ENCODE data around the gene ANKRD45.
"Not testable (repeated sequence)": the region's sequence is repeated elsewhere in the genome, so short reads cannot be mapped to it uniquely, and the experiment has no call there.

DNA sequence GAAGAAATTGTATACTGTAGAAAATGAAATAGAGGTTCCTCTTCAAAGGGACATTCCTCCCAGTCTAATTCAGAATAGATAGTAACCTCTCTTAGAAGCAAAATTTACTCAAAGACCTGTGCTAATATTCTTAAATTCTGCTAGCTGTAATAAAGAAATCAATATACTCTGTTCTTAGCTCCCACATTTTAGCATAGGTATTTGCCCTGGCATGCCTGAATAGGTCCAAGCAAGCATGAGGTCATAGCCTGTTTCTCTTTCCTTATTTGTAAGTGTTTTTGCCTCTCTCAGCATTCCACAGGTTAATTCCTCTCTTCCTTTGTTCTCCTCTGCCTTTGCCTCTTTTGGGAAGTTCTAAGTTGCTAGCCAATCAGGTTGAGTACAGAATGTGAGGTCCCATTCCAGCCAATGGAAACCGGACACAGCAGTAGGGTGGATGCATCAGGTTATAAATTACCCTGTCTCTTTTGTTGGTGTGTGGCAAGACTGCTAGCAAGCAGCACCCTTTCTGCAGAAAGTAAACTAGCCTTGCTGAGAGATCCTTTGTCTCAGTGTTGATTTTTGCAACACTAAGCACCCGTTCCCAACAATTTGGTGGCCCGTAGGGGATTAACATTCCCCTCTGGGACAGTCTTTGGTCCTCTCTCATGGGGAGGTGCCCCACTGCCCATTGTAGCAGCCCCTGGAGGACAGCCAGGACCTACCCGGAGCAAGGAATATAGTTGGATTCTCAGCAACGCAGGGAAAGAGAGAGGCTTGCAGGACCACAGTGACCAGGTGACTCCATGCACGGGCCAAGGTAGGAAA lies 32.2 kb downstream of the ANKRD45 start:
- TF ChIP-seq EZH2 (IDR thresholded peaks at IDR 0.05; ENCODE audit: borderline replicate concordance, insufficient read depth, low read depth, low read length, poor library complexity, severe bottlenecking): not testable (repeated sequence)
- TF ChIP-seq, protein P1, sequence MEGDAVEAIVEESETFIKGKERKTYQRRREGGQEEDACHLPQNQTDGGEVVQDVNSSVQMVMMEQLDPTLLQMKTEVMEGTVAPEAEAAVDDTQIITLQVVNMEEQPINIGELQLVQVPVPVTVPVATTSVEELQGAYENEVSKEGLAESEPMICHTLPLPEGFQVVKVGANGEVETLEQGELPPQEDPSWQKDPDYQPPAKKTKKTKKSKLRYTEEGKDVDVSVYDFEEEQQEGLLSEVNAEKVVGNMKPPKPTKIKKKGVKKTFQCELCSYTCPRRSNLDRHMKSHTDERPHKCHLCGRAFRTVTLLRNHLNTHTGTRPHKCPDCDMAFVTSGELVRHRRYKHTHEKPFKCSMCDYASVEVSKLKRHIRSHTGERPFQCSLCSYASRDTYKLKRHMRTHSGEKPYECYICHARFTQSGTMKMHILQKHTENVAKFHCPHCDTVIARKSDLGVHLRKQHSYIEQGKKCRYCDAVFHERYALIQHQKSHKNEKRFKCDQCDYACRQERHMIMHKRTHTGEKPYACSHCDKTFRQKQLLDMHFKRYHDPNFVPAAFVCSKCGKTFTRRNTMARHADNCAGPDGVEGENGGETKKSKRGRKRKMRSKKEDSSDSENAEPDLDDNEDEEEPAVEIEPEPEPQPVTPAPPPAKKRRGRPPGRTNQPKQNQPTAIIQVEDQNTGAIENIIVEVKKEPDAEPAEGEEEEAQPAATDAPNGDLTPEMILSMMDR (IDR thresholded peaks at IDR 0.05): not testable (repeated sequence)

All from B cell (primary cell).